ENCODE results near the gene GRIN3B. TPM values are rescaled to one million over a fixed set of nuclear protein-coding genes. Genes with fewer than 3 reads are reported as not detected.
"Not testable (repeated sequence)": the region's sequence is repeated elsewhere in the genome, so short reads cannot be mapped to it uniquely, and the experiment has no call there.

The GRIN3B gene
- total RNA-seq, 2 donors from 2014 or later: not detected

DNA sequence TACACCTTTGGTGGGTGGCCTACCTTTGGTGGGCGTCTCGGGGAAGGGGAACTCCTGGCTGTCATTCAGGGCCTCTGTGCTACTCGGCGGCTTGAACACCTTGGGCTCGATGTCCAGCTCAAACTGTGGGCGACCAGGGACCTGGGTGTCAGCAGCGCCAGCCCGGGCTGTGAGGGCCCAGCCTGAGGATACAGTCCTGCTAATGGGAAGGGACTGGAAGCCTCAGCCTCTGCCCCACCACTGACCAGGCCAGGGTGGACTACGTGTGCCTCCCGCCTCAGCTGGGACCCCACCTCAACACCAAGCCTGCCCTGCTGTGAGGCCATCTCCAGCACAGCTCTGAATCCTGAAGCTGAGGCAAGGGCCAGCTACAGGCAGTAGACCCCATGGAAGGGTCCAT is 13.0 kb downstream of the GRIN3B start:
- no peak for DNase-seq
- intact Hi-C loops (cut with DNase I, micrococcal nuclease): no loop called here
- ATAC-seq: no peak

DNA sequence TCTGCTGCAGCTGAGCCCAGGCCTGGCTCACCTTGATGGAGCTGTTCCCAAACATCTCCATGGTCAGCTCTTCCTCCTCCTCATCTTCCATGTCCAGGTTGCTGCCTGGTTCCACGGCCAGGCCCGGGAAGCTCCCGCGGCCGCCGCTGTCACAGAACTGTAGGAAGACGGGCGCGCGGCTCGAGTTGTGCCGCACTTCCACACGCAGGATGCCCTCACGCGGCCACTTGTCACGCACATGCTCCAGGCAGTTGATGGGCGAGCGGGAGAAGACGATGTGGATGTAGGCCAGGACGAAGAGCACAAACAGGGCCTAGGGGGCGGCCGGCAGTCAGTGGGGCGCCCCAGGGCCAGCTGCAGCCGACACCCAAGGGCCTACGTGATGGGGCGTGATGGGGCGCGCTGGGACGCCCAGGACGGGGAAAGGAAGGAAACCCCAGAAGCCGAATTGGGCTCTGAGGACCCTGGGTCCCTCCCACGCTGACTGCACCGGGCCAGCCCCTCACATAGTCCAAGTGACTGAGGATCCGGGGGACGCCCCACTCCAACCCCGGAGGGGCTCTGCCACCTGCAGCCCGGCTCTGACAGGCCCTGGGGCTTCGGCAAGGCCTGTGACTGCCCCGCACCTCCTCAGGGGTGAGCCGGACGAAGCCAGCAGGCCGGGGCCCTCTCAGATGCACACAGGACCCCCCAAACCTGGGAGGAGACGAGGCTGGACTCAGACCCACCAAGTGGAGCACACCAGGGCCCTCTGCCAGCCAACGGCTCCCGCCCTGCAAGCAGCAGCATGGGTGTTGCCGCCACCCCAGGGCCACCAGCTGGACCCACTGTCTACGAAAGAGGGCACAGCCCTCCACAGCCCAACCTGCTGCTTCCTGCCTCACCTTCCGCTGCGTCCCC is 14.2 kb downstream of the GRIN3B start:
- DNase-seq: no peak
- intact Hi-C loops (cut with DNase I, micrococcal nuclease): no loop called here
- ATAC-seq: no peak

DNA sequence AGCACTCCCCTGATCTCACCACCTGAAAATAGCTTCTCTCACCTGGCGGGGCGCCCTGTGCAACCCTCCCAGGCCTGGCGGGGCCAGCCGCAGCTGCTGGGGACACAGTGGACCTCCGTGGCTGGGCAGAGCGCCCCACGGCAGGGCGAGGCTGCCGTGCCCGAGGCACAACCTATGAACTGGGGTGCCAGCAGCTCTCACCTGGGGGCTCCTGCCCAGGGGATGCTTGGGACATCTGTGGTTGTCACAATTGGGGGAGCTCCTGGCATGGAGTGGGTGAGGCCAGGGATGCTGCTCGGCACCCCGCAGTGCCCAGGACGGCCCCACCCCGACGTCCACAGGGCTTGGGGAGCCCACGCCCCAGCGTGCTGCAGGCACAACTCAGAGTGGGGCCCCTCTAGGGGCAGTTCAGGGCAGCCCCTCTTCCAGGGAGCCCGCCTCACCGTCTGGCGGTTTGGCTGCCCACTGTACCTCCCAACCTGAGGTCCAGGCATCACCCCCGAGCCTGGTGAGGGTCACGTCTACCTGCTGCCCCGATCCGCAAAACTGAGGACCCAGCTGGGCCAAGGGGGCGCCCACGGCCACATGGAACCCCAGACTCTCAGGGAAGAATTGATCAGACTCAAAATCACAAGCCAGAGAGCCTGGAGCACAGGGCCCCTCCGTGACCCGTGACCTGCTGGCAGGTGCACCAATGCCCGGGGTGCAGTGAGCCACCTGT is 15.0 kb downstream of the GRIN3B start:
- ATAC-seq (no peak), DNase-seq (no peak)
- intact Hi-C loops (cut with DNase I, micrococcal nuclease): no loop called here

DNA sequence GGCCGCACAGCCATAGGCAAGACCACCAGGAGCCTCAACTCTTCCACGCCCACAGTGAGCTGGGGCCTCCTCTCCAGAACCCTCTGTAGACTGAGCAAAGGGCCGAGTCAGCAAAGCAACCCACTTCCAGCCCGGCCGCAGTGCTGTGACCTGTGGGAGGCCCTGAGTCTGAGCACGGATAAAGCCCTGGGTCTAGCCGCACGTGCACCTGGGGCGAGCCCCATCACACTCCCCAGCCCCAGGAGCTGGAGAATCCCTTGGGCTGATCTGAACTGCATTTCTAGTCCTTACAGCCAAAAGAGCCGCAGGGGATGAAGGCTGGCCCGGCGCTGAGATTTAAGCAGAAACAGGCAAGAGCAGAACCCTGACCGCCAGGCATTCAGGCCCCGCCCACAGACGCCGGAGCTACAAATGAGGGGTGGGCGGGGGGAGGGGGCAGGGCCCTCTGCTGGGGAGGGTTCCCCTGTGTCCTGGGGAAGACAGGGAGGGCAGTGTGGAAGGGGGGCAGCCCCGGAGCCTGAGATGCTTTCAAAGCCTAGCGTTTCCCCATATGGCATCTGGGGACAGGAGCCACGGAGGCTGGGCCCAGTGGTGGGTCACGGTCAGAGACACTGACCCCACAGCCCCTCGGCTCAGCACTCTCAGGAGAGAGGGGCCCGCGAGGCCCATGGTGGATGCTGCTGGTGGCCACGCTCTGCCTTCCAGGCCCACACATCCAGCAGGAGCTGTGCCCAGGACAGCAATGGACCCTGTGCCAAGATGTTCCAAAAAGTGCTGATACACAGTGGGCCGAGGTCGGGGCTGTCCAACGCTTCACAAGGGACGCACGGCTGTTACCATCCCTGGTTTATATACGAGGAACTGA is 15.8 kb downstream of the GRIN3B start:
- DNase-seq (no peak), ATAC-seq (no peak)

DNA sequence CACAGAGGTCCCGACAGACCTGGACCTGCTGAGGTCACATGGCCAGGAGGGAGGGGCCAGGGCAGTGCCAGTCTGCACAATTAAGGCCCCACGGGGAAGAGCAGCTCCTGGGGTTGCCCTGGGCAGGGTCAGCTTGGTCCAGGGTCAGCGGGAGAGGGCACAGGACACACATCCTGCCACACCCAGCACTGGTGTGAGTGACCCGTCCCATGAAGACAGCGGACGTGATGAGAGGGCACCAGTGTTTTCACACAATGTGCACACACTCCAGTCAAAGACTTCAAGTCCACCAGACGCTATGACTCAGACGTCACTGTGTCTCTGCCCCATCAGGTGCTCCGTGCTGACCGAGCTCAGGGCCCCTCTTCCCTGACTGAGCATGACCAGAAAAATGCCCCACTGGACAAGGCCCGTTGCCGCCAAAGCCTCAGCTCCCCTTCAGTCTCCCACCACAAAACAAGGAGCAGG is 16.5 kb downstream of the GRIN3B start:
- DNase-seq (peak; percentile 52 to 70), ATAC-seq (peak; percentile 40)
- intact Hi-C loops (cut with DNase I, micrococcal nuclease): no loop called here

More for the DNA sequence above, 15.8 kb downstream of the GRIN3B start:
- intact Hi-C loops (cut with DNase I, micrococcal nuclease): no loop called here

DNA sequence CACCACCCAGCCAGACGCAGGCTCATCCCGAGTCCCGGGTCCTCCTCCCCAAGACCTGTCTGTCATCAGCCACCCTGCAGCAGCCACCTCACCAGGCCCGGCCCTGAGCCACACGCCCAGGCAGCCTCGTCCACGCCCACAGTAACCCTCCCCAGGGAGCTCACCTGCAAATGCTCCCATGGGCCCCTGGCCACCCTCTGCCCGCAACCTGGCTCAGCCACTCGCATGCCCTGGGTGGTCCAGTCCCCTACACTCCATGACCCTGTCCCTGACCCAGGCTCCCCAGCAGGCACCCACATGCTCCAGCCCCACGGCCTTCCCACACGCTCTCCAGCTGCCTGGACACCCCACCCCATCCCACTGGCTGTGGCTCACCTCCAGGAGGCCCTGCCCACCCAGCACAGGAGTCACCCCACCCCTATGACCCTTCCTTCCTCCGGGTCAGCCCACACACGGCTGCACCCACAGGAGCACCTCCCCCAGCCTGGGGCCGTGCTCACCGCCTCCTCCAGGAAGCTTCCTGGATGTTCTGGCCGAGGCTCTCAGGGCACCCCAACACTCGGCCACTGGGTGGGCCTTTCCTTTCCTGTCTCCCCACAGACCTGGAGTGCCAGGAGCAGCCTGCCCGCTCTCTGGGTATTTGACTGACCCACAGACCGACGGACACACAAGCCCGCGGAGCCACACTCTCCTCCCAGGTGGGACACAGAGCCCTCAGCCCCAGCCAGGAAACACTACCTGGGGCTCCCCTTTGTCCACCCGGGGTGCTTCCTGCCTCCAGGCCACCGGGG is 17.1 kb downstream of the GRIN3B start:
- intact Hi-C loops (cut with DNase I, micrococcal nuclease): no loop called here
- ATAC-seq (peak; percentile 58), DNase-seq (peak; percentile 73 to 82)

DNA sequence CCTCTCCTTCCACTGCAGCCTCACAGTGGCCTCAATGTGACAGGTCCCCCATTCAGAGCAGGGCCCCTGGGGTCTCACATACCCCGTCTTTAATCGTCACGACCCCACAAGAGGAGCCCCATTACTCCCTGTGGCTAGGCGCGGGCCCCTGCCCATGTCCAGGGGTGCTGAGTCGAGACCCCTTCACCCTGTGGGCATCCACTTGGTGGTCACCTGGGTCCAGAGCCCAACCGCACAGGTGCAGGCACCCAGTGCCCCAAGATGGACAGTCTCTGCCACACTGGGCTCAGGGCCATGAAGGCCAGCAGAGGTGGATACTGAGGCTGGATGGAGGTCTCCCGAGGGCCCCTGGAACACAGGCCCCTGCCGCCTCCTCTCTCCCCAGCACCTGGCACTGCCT is 17.7 kb downstream of the GRIN3B start:
- intact Hi-C loops (cut with DNase I, micrococcal nuclease): no loop called here
- DNase-seq (no peak), ATAC-seq (no peak)

DNA sequence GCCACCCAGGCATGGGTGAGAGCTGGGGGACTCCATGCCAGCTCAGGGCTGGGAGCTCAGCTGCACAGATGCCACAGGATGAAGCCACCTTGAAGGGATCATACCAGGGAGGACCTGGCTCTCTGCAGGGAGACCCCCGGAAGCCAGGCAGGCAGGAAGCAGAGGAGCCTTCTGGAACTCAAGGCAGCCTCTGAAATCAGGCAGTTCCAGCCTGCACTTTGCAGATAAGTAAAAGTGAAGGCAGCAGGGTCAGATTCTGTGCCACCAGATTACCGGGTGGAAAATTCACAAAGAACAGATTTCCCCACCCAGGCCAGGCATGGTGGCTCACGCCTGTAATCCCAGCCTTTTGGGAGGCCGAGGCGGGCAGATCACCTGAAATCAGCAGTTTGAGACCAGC is 18.2 kb downstream of the GRIN3B start:
- no peak for ATAC-seq
- intact Hi-C loops (cut with DNase I, micrococcal nuclease): no loop called here
- no peak for DNase-seq

DNA sequence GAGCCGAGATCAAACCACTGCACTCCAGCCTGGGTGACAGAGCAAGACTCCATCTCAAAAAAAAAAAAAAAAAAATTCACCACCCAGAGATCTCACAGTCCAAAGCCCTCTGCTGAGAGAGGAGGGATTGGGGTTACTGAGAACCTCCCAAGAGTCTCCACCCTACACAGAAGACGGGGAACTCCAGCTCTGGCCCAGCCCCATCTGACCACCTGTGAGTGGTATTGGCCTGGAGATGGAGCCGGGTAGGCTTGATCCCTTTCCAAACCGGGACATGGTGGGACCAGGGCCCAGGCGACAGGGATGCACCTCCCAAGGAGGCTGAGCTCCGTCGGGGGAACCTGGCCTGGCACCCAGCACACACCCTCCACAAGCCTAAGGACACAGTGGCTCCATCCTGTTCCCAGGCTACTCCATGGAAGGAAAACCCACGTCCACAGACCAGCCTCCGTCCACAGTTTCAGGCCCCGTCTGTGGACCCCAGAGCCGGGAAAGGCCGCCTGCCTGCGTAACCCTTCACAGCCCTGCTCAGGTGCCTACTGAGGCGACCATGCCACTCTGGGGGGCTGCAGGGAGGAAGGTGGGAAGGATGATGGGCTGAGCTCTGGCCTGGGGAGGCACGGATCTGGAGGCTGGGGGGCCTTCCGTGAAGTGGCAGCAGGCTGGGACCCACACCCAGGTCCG is 18.9 kb downstream of the GRIN3B start:
- DNase-seq (no peak), ATAC-seq (no peak)
- intact Hi-C loops (cut with DNase I, micrococcal nuclease): no loop called here

DNA sequence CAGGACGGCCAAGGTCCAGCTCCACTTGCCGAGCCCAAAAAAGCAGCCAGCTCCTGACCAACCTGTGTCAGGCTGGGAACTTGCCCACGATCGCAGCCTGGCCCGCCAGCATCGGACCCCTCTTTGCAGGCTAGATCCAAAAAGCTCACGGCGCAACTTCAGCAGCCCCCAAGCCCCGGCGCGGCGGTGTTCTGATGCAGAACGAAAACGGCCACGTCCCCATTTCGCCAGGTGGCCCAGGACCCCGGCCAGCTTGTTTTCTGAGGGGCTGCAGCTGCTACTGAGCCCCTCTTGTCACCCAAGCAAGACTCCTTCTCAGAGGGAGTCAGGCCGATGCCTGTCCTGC is 19.4 kb downstream of the GRIN3B start:
- DNase-seq: peak in 1 of 2 donors; percentile 31
- intact Hi-C loops (cut with DNase I, micrococcal nuclease): no loop called here
- no peak for ATAC-seq

DNA sequence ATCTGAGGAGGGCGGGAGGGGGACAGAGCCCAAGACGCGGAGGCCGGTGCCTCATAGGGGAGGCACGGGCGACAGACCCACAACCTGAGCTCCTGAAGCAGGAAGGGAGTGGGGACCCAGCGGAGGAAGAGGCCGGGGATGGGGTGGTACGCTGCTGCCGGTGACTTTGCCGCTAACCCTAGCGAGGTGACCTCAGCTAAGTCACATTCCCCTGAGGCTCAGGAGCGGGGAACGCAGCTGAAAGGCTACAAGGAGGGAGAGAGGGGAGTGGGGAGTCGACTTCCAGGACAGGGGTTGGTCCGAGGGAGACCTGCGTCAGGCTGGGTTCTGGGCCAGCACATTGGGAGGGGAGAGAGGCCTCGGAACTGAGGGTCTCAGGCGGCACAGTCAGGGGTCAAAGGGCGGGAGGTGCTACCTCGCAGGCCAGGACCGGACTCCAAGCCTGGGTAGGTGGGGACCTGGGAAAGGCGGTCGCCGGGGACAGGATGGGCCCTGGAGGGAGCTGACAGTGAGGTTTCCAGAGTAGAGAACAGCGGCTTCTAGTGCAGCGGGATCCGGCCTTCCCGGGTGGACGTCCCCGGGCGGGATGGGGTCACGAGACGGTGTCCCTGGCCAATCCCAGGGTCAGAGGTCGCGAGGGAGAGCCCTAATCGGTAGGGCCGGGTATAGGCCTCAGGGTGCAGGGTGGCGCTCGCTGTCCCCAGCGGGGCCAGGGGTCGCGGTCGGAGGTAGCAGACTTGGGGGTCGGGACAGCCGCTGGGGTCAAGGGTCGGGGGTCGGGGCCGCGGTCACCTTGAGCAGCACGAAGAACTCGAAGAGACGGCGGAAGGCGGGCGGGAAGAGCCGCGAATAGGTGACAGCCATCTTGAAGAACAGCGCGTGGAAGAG is 20.0 kb downstream of the GRIN3B start:
- DNase-seq (peak; percentile 57), ATAC-seq (peak; percentile 1)
- intact Hi-C loops (cut with DNase I, micrococcal nuclease): no loop called here

DNA sequence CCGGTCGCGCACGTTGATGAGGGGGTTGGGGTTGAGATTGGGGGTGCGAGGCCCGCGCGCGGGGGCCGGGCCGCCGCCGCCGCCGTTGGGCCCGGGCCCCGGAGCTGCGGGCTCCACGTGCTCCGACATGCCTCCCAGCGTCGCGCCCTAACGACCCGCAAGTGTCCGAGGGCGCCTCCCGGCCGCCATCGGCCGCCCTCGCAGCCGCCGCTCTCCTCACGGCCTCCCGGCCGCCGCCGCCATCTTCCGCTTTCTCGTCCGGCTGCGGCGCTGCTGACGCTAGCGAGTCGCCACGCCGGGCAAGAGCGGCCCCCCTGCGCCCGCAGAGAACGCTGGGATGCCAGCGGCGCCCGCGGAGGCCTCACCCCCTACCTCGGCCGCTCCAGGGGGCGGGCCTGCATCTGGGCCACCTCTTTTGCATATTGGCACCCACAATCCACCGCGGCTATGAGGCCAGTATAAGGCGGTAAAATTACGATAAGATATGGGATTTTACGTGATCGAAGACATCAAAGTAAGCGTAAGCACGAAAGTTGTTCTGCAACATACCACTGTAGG is 20.7 kb downstream of the GRIN3B start, which contains the start of gene TMEM259:
Gene TMEM259 (minus strand): TSS at position 256 of the 558 bp plus-strand sequence. CDS start 127 bp downstream, at position 129.
- DNase-seq: peak; percentile 96 to 98
- intact Hi-C loops (cut with DNase I, micrococcal nuclease): no loop called here
- ATAC-seq: peak; percentile 79

DNA sequence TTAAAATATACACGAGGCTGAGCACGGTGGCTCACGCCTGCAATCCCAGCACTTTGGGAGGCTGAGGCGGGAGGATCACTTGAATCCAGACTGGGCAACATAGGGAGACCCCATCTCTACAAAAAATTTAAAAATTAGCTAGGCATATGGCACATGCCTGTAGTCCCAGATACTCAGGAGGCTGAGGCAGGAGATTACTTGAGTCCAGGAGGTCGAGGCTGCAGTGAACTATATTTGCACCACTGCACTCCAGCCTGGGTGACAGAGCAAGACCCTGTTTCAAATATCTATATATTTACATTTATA is 23.6 kb downstream of the GRIN3B start:
- intact Hi-C loops (cut with DNase I, micrococcal nuclease); ATAC-seq: not testable (repeated sequence)

DNA sequence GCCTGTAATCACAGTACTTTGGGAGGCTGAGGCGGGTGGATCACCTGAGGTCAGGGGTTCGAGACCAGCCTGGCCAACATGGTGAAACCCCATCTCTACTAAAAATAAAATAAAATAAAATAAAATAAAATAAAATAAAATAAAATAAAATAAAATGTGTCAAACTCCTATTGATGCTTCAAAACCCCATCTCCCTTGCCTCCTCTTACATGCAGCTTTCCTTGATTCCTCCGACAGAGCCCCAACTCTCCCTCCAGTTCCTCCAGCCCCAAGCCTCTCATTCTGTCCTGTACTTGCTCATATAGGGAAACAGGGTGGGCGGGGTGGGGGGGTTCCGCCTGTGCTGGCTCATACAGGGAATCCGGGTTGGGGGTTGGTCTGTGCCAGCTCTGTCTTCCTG is 24.9 kb downstream of the GRIN3B start:
- ATAC-seq; DNase-seq; intact Hi-C loops (cut with DNase I, micrococcal nuclease): not testable (repeated sequence)

More for the DNA sequence above, 23.6 kb downstream of the GRIN3B start:
- not testable (repeated sequence) for DNase-seq

DNA sequence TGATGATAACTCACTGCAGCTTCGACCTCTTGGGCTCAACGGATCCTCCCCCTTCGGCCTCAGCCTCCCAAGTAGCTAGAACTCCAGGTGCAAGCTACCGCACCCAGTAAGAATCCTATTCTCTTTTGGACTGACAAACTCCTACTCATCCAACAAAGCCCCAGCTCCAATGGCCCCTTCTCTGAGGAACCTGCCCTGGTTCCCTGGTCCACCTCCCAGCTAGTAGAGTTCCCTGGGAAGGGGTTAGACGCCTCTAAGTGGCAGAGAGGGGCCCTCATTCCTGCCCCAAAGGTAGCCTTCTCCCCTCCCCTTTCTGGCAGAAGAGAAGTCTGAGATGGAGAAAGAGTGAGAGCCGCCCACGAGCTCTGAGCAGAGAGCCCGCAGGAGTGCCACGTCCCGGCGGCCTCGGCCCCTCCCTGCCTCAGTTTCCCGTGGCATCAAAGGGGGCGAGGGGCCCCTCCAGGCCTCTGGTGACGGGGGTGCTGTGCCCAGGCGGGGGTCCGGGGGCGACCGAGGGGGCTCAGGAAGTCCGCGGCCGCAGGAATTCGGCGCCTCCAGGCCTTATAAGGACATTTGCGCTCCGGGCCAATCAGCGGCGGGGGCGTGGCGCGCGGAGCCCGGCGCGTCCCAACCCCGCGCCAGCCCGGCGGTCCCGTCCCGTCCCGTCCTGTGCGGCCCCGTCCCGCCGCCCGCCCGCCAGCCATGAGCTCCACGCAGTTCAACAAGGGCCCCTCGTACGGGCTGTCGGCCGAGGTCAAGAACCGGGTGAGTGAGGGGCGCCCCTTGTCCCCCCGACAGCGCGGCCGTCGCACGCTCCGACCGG is 26.0 kb downstream of the GRIN3B start, which contains the start of gene CNN2:
Gene CNN2 (plus strand): TSS at position 649 of the 823 bp plus-strand sequence. CDS start 54 bp downstream, at position 703.
- ATAC-seq (peak; percentile 70), DNase-seq (peak; percentile 80 to 91)
- intact Hi-C loops (cut with DNase I, micrococcal nuclease): no loop called here

Measured in left colon (tissue), 2 donors.